B cell (primary cell): ENCODE results near the gene THEMIS. TPM values are rescaled to one million over a fixed set of nuclear protein-coding genes. Genes with fewer than 3 reads are reported as not detected.

Experiments used
- ATAC-seq: fragments of 200-7000 bp; cut with Tn5 transposase; one replicate; pipeline ENCODE4 v1.10.0; 2021; ENCODE audit warnings: low read depth, mild to moderate bottlenecking, moderate number of reproducible peaks, moderate library complexity
- CTCF ChIA-PET: fragments of 350-600 bp; sonication (Branson Sonifier 250); formaldehyde crosslinking; loops from one replicate; lab custom pipeline; 2021; ENCODE audit warnings: antibody characterized with exemption, inconsistent platforms; lab: Charles Lee
- POLR2A ChIA-PET: fragments of 350-600 bp; sonication (Branson Sonifier 250); formaldehyde crosslinking; loops from one replicate; lab custom pipeline; 2021; ENCODE audit warnings: antibody characterized with exemption; lab: Charles Lee
- DNase-seq: peaks from one replicate; pipeline ENCODE4 v3.0.0; 2013
- H2AFZ ChIP-seq: 2 replicates; pipeline ENCODE4 v1.6.1; 2012; ENCODE audit warnings: mild to moderate bottlenecking, low read depth, low read length; ENCODE audit not compliant: insufficient read depth, poor library complexity, severe bottlenecking
- H3K27ac ChIP-seq, 2 donors: 1 replicate in 1 of 2; 2 replicates in 1 of 2; pipeline ENCODE4 v1.5.1; 2012 to 2013; ENCODE audit warnings: low read length in 2 of 2, mild to moderate bottlenecking in 2 of 2, moderate library complexity in 1 of 2
- H3K27me3 ChIP-seq, 4 experiments: fragments of 200-600 bp in 1 of 4; sonication (generic) in 1 of 4; replicated peaks in 1 of 4; 1 replicate in 2 of 4; 2 replicates in 2 of 4; pipeline versions ENCODE4 v1.6.1 to v1.7.0; 2013 to 2016; ENCODE audit warnings: low read length in 3 of 4, mild to moderate bottlenecking in 2 of 4, mixed read lengths in 1 of 4, moderate library complexity in 1 of 4; ENCODE audit not compliant: insufficient read depth in 4 of 4, control insufficient read depth in 3 of 4; ENCODE audit errors: control extremely low read depth in 1 of 4
- H3K36me3 ChIP-seq, 2 experiments: replicated peaks in 1 of 2; 1 replicate in 1 of 2; 2 replicates in 1 of 2; pipeline versions ENCODE4 v1.6.1 to v1.7.1; 2013; ENCODE audit warnings: low read length in 1 of 2; ENCODE audit not compliant: insufficient read depth in 2 of 2, control insufficient read depth in 1 of 2; ENCODE audit errors: control extremely low read depth in 1 of 2, extremely low read depth in 1 of 2
- H3K4me1 ChIP-seq, 2 donors: fragments of 200-600 bp in 1 of 2; sonication (generic) in 1 of 2; 1 replicate in 1 of 2; 2 replicates in 1 of 2; pipeline versions ENCODE4 v1.5.1 to v1.6.1; 2013 to 2017; ENCODE audit warnings: low read length in 2 of 2; ENCODE audit not compliant: control insufficient read depth in 2 of 2, insufficient read depth in 2 of 2
- H3K4me2 ChIP-seq: replicated peaks from 2 replicates; pipeline ENCODE3; 2012; ENCODE audit warnings: mild to moderate bottlenecking, low read depth, low read length; ENCODE audit not compliant: poor library complexity, severe bottlenecking
- H3K4me3 ChIP-seq, 5 experiments: fragments of 200-600 bp in 1 of 5; sonication (generic) in 1 of 5; 1 replicate in 3 of 5; 2 replicates in 2 of 5; pipeline versions ENCODE4 v1.5.1 to v1.7.0; 2011 to 2016; ENCODE audit warnings: low read length in 4 of 5, mild to moderate bottlenecking in 4 of 5, low read depth in 2 of 5, control low read depth in 1 of 5, moderate library complexity in 1 of 5; ENCODE audit not compliant: insufficient read depth in 1 of 5; ENCODE audit errors: control extremely low read depth in 1 of 5, extremely low read depth in 1 of 5
- H3K79me2 ChIP-seq: fragments of 200-600 bp; sonication (generic); one replicate; pipeline ENCODE4 v1.6.0; 2016; ENCODE audit warnings: low read length; ENCODE audit not compliant: control insufficient read depth, insufficient read depth
- H3K9ac ChIP-seq: fragments of 200-600 bp; sonication (generic); 2 replicates; pipeline ENCODE4 v1.6.1; 2017; ENCODE audit warnings: mild to moderate bottlenecking, low read length, moderate library complexity
- H3K9me3 ChIP-seq, 3 donors: one replicate each; pipeline versions ENCODE4 v1.6.1 to v1.7.1; 2013; ENCODE audit warnings: low read length in 2 of 3; ENCODE audit not compliant: control insufficient read depth in 2 of 3, insufficient read depth in 1 of 3; ENCODE audit errors: control extremely low read depth in 1 of 3
- H4K20me1 ChIP-seq: 2 replicates; pipeline ENCODE4 v1.6.0; 2012; ENCODE audit warnings: mild to moderate bottlenecking, low read length; ENCODE audit not compliant: insufficient read depth, control insufficient read depth, poor library complexity, severe bottlenecking
- H3K27ac Mint-ChIP-seq: one replicate; pipeline ENCODE4 v1.8.0; 2021; ENCODE audit warnings: mixed read lengths
- H3K27me3 Mint-ChIP-seq: one replicate; pipeline ENCODE4 v1.8.0; 2021; ENCODE audit warnings: mixed read lengths
- H3K4me1 Mint-ChIP-seq: one replicate; pipeline ENCODE4 v1.8.0; 2021; ENCODE audit warnings: mixed read lengths
- H3K4me3 Mint-ChIP-seq: one replicate; pipeline ENCODE4 v1.8.0; 2021; ENCODE audit warnings: mixed read lengths
- H3K9me3 Mint-ChIP-seq: one replicate; pipeline ENCODE4 v1.8.0; 2022; ENCODE audit warnings: mixed read lengths; ENCODE audit not compliant: insufficient read depth
- EZH2 ChIP-seq: IDR thresholded peaks from 2 replicates; pipeline ENCODE4 v1.6.1; 2012; ENCODE audit warnings: borderline replicate concordance, low read depth, mild to moderate bottlenecking, moderate library complexity, low read length; ENCODE audit not compliant: insufficient read depth, poor library complexity, severe bottlenecking
- intact Hi-C: fragments of 100-400 bp; cut with micrococcal nuclease; formaldehyde crosslinking; loops from one replicate; pipeline ENCODE4 v1.10.0; 2022
- polyA plus RNA-seq: library from polyadenylated mRNA; depleted of rRNA; stranded (reverse); fragments of >200 nt; gene quantifications from 2 replicates; pipeline ENCODE4 v1.2.3, GENCODE V29; 2012
- total RNA-seq, 2 donors: library from RNA; stranded (reverse); fragments of 120-200 nt in 1 of 2; gene quantifications; 1 replicate in 1 of 2; 2 replicates in 1 of 2; pipeline versions ENCODE4 v1.2.3 to v1.2.4, GENCODE V29; 2013 to 2022
- TF ChIP-seq, protein P1 (sequence below): fragments of 200-600 bp; IDR thresholded peaks from one replicate; pipeline ENCODE4 v1.8.0; 2022; ENCODE audit warnings: antibody characterized with exemption, mild to moderate bottlenecking

The THEMIS gene
- total and polyA plus RNA-seq, 2 donors (not counting 1 experiment from before 2014, with no cell fraction given): 0.10 to 0.30 TPM

DNA sequence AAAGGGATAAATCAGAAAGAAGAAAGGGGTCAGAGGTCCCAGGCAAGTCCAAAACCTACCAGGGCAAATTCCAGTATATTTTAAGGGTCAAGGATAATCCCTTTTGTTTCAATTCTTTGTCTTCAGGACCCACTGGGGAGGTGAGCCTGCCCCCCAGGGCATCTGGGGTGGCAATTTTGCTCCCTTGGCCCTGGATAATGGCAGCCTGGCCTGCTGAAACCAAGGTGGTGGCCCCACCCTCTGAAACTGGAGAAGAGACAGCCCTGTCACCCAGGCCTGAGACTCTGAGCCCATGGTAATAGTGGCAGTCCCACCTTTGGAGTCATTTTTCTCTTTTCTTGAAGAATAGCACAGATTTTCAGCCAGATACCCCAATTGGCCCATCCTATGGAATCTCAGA is 205.8 kb downstream of the THEMIS start:
- no peaks in the 10 kb centered on the region for H3K9me3 Mint-ChIP-seq
- Histone ChIP-seq H3K79me2 (no peaks in the 10 kb centered on the region), H3K4me2 (no peak overlapping the region), H3K4me3 (no peak overlapping the region), H3K9me3 (no peaks in the 10 kb centered on the region), H3K27me3 (no peaks in the 10 kb centered on the region), H3K4me1 (no peaks in the 10 kb centered on the region), H3K36me3 (no peaks in the 10 kb centered on the region), H3K27ac (no peak overlapping the region), H4K20me1 (no peaks in the 10 kb centered on the region), H2AFZ (no peak overlapping the region), H3K9ac (no peak overlapping the region)
- ChIA-PET POLR2A (no interaction called here), CTCF (no interaction called here)
- no peak overlapping the region for H3K4me3 Mint-ChIP-seq
- DNase-seq: no peak
- ATAC-seq: no peak
- H3K27me3 Mint-ChIP-seq: no peaks in the 10 kb centered on the region
- H3K4me1 Mint-ChIP-seq: no peaks in the 10 kb centered on the region
- no peak overlapping the region for H3K27ac Mint-ChIP-seq
- no peak for TF ChIP-seq EZH2
- TF ChIP-seq, protein P1, sequence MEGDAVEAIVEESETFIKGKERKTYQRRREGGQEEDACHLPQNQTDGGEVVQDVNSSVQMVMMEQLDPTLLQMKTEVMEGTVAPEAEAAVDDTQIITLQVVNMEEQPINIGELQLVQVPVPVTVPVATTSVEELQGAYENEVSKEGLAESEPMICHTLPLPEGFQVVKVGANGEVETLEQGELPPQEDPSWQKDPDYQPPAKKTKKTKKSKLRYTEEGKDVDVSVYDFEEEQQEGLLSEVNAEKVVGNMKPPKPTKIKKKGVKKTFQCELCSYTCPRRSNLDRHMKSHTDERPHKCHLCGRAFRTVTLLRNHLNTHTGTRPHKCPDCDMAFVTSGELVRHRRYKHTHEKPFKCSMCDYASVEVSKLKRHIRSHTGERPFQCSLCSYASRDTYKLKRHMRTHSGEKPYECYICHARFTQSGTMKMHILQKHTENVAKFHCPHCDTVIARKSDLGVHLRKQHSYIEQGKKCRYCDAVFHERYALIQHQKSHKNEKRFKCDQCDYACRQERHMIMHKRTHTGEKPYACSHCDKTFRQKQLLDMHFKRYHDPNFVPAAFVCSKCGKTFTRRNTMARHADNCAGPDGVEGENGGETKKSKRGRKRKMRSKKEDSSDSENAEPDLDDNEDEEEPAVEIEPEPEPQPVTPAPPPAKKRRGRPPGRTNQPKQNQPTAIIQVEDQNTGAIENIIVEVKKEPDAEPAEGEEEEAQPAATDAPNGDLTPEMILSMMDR: no peak
- intact Hi-C loops: no loop called here

DNA sequence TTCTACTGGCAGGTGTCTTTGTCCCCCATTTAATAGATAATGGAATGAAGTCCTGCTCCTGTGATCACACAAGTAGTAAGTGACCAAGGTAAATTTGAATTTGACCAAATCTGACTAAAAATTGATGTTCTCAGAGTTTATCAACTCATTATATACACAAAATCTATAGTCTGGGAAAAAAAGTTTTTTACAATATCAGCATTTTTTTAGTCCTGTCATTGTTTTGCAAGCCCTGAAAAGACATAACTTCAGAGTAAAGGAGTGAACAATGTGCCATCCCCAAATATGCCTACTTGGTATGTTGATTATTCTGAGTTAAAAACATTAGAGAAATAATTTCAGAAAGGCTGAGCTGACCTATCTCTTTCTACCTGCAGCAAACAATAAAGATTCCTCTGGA is 209.7 kb downstream of the THEMIS start:
- H3K9me3 Mint-ChIP-seq: peaks cover 5% of the 10 kb centered on the region
- no peaks in the 10 kb centered on the region for H3K36me3 ChIP-seq
- no peak overlapping the region for H3K27ac ChIP-seq
- no peaks in the 10 kb centered on the region for H3K79me2 ChIP-seq
- no peaks in the 10 kb centered on the region for H4K20me1 ChIP-seq
- no peak overlapping the region for H3K4me3 ChIP-seq
- intact Hi-C loops: no loop called here
- CTCF ChIA-PET: no interaction called here
- DNase-seq: no peak
- no peaks in the 10 kb centered on the region for H3K27me3 Mint-ChIP-seq
- no peak overlapping the region for H3K9ac ChIP-seq
- H3K4me3 Mint-ChIP-seq: no peak overlapping the region
- no peak for ATAC-seq
- POLR2A ChIA-PET: no interaction called here
- H3K27ac Mint-ChIP-seq: no peak overlapping the region
- H3K4me1 ChIP-seq: no peaks in the 10 kb centered on the region
- H2AFZ ChIP-seq: no peak overlapping the region
- H3K27me3 ChIP-seq: no peaks in the 10 kb centered on the region
- H3K4me2 ChIP-seq: no peak overlapping the region
- H3K9me3 ChIP-seq: peaks cover 0 to 2% (median 0%) of the 10 kb centered on the region in 3 donors
- TF ChIP-seq EZH2: no peak
- TF ChIP-seq, protein P1: no peak
- no peaks in the 10 kb centered on the region for H3K4me1 Mint-ChIP-seq
